ENCODE data around the gene PILRA.
"Not testable (repeated sequence)": the region's sequence is repeated elsewhere in the genome, so short reads cannot be mapped to it uniquely, and the experiment has no call there.

The PILRA gene

GRCh38 chr7:100443096-100443840 is 70.0 kb downstream of the PILRA start:
- H3K9me3 ChIP-seq (ENCODE audit: control insufficient read depth, insufficient read depth, low read length): no peaks in the 10 kb centered on the region
- H3K36me3 ChIP-seq (ENCODE audit: control insufficient read depth, insufficient read depth, low read length): no peaks in the 10 kb centered on the region
- no peaks in the 10 kb centered on the region for H3K4me1 ChIP-seq (ENCODE audit: control insufficient read depth, insufficient read depth, low read length)
- H3K27me3 ChIP-seq (ENCODE audit: control insufficient read depth, insufficient read depth, low read length): no peaks in the 10 kb centered on the region
- no peak overlapping the region for H3K27ac ChIP-seq (ENCODE audit: low read length)
- DNase-seq (ENCODE audit: low read depth, low spot score): no peak
- H3K4me3 ChIP-seq (ENCODE audit: low read length): no peak overlapping the region
- WGBS (ENCODE audit: insufficient coverage, insufficient read length): no CpG with 5 or more reads among the region's 9 CpGs

GRCh38 chr7:100444311-100445278 is 71.3 kb downstream of the PILRA start:
- Histone ChIP-seq H3K9me3 (ENCODE audit: control insufficient read depth, insufficient read depth, low read length) (no peaks in the 10 kb centered on the region), H3K4me3 (ENCODE audit: low read length) (no peak overlapping the region), H3K4me1 (ENCODE audit: control insufficient read depth, insufficient read depth, low read length) (no peaks in the 10 kb centered on the region), H3K27ac (ENCODE audit: low read length) (no peak overlapping the region), H3K36me3 (ENCODE audit: control insufficient read depth, insufficient read depth, low read length) (no peaks in the 10 kb centered on the region), H3K27me3 (ENCODE audit: control insufficient read depth, insufficient read depth, low read length) (no peaks in the 10 kb centered on the region)
- no peak for DNase-seq (ENCODE audit: low read depth, low spot score)
- no CpG with 5 or more reads among the region's 14 CpGs for WGBS (ENCODE audit: insufficient coverage, insufficient read length)

GRCh38 chr7:100446040-100446439 is 72.8 kb downstream of the PILRA start:
- no peak overlapping the region for H3K4me3 ChIP-seq (ENCODE audit: low read length)
- no peaks in the 10 kb centered on the region for H3K27me3 ChIP-seq (ENCODE audit: control insufficient read depth, insufficient read depth, low read length)
- no peak overlapping the region for H3K27ac ChIP-seq (ENCODE audit: low read length)
- no CpG with 5 or more reads among the region's 2 CpGs for WGBS (ENCODE audit: insufficient coverage, insufficient read length)
- H3K9me3 ChIP-seq (ENCODE audit: control insufficient read depth, insufficient read depth, low read length): no peaks in the 10 kb centered on the region
- no peaks in the 10 kb centered on the region for H3K4me1 ChIP-seq (ENCODE audit: control insufficient read depth, insufficient read depth, low read length)
- no peak for DNase-seq (ENCODE audit: low read depth, low spot score)
- H3K36me3 ChIP-seq (ENCODE audit: control insufficient read depth, insufficient read depth, low read length): no peaks in the 10 kb centered on the region

- H3K36me3 ChIP-seq (ENCODE audit: control insufficient read depth, insufficient read depth, low read length); DNase-seq (ENCODE audit: low read depth, low spot score); H3K4me3 ChIP-seq (ENCODE audit: low read length); H3K27me3 ChIP-seq (ENCODE audit: control insufficient read depth, insufficient read depth, low read length); H3K4me1 ChIP-seq (ENCODE audit: control insufficient read depth, insufficient read depth, low read length); H3K9me3 ChIP-seq (ENCODE audit: control insufficient read depth, insufficient read depth, low read length); H3K27ac ChIP-seq (ENCODE audit: low read length): not testable (repeated sequence)
- no CpG with 5 or more reads among the region's 8 CpGs for WGBS (ENCODE audit: insufficient coverage, insufficient read length)
Observed at GRCh38 chr7:100447363-100447762, 74.1 kb downstream of the PILRA start.

GRCh38 chr7:100449190-100449795 is 76.0 kb downstream of the PILRA start:
- no peaks in the 10 kb centered on the region for H3K36me3 ChIP-seq (ENCODE audit: control insufficient read depth, insufficient read depth, low read length)
- no CpG with 5 or more reads among the region's 13 CpGs for WGBS (ENCODE audit: insufficient coverage, insufficient read length)
- H3K4me3 ChIP-seq (ENCODE audit: low read length): no peak overlapping the region
- no peak overlapping the region for H3K27ac ChIP-seq (ENCODE audit: low read length)
- no peaks in the 10 kb centered on the region for H3K27me3 ChIP-seq (ENCODE audit: control insufficient read depth, insufficient read depth, low read length)
- no peaks in the 10 kb centered on the region for H3K4me1 ChIP-seq (ENCODE audit: control insufficient read depth, insufficient read depth, low read length)
- no peaks in the 10 kb centered on the region for H3K9me3 ChIP-seq (ENCODE audit: control insufficient read depth, insufficient read depth, low read length)
- no peak for DNase-seq (ENCODE audit: low read depth, low spot score)

Measured in iPS DF 6.9 (cell line).